Fibroblast of pulmonary artery (primary cell): ENCODE results near the gene DCD.
A peak's percentile ranks its signal among the peaks of the same experiment; 100 is the strongest.

Experiments used
- DNase-seq: peaks from one replicate; pipeline ENCODE4 v3.0.0-alpha.2; 2010; ENCODE audit warnings: low read depth
- H3K4me3 ChIP-seq: replicated peaks from 2 replicates; pipeline ENCODE4 v1.5.1; 2011; ENCODE audit warnings: low read depth, mild to moderate bottlenecking, control low read depth, low read length, moderate library complexity
- TF ChIP-seq, protein P1 (sequence below): IDR thresholded peaks from 2 replicates; pipeline ENCODE4 v1.5.1; 2011; ENCODE audit warnings: mild to moderate bottlenecking, control low read depth, low read length, inconsistent platforms; ENCODE audit errors: missing control alignments

The DCD gene

GRCh38 chr12:54648265-54648664 lies at the start of gene DCD:
Gene DCD (minus strand): TSS chr12:54648365. CDS start chr12:54648303, 62 bp downstream.
- TF ChIP-seq, protein P1, sequence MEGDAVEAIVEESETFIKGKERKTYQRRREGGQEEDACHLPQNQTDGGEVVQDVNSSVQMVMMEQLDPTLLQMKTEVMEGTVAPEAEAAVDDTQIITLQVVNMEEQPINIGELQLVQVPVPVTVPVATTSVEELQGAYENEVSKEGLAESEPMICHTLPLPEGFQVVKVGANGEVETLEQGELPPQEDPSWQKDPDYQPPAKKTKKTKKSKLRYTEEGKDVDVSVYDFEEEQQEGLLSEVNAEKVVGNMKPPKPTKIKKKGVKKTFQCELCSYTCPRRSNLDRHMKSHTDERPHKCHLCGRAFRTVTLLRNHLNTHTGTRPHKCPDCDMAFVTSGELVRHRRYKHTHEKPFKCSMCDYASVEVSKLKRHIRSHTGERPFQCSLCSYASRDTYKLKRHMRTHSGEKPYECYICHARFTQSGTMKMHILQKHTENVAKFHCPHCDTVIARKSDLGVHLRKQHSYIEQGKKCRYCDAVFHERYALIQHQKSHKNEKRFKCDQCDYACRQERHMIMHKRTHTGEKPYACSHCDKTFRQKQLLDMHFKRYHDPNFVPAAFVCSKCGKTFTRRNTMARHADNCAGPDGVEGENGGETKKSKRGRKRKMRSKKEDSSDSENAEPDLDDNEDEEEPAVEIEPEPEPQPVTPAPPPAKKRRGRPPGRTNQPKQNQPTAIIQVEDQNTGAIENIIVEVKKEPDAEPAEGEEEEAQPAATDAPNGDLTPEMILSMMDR, result no peak
- DNase-seq, result no peak
- no peak within 1 kb of the TSS for H3K4me3 ChIP-seq

- no peak overlapping the region for H3K4me3 ChIP-seq
- DNase-seq, result no peak
- TF ChIP-seq, protein P1, result no peak
Measured at GRCh38 chr12:54697851-54698250, 49.7 kb upstream of the DCD start.

GRCh38 chr12:54692353-54692752 lies 44.2 kb upstream of the DCD start:
- TF ChIP-seq, protein P1, result no peak
- DNase-seq, result no peak
- no peak overlapping the region for H3K4me3 ChIP-seq

DNA sequence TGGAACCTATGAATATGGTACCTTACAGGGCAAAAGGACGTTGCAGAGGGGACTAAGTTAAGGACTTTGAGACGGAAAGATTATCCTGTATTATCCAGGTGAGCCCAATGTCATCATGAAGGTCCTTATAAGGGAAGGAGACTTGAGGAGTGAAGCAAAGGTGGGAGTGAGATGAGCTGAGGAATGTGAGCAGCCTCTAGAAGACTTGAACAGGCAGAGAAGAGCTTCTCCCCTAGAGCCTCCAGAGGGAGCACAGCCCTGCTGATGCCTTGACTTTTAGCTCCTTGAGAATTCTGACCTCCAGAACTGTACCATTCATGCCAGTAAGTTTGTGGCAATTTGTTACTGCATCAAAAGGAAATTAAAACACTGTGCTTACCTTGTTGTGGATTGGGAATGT lies 41.8 kb upstream of the DCD start:
- TF ChIP-seq, protein P1, result no peak
- no peak overlapping the region for H3K4me3 ChIP-seq
- peak; percentile 3 for DNase-seq

DNA sequence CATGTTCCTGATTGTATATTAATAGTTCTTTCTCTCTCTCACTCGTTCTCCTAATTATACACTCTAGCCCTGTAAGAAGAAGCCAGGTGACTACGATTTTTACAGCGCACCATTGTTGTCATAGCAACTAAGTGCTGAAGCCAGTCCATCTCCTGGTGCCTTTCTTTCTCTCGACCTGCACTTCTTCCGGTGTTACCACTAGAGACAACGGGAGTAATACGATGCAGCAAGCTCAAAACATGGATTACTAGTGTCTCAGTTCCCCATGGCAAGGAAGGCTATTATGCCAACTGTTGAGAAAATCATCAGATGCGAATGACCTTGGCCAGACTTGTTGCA lies 40.8 kb upstream of the DCD start:
- DNase-seq, result no peak
- H3K4me3 ChIP-seq, result no peak overlapping the region
- TF ChIP-seq, protein P1, result no peak

- no peak for DNase-seq
- TF ChIP-seq, protein P1, result no peak
- no peak overlapping the region for H3K4me3 ChIP-seq
Measured at GRCh38 chr12:54688309-54689033, 40.3 kb upstream of the DCD start.
